ENCODE results near the gene GOLGA6L7.
"Not testable (repeated sequence)": the region's sequence is repeated elsewhere in the genome, so short reads cannot be mapped to it uniquely, and the experiment has no call there.

DNA sequence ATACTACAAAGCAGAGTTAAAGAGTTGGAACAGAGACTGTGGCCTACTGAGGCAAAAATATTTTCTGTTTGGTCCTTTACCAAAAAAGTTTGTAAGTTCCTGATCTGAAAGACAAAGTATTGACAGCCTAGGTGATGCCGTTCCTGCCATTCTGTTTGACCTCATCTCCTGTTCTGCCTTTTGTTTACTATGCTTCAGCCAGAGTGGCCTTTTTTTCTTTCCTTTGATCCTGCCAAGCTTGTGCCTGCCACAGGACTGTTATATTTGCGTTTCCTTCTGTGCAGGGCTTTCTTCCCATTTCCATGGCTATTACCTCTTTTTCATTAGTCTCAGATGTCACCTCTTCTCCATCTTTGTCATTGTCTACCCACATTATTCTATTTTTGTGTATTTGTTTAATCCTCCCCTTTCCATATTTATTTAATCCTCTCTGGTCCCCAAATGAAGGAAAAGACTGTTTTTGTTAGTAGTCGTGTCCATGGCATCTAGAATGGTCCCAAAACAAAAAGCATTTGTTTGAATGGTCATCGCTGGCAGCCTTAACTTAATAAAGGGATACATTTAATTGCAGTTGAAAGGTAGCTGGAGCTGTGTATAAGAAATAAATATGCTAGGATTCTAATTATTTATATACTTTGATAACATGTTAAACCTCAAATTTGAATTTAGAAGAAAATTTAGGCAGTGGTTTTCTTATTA lies 36.4 kb downstream of the GOLGA6L7 start:
- not testable (repeated sequence) for TF ChIP-seq CTCF, POLR2A (IDR thresholded peaks at IDR 0.05)
